ENCODE measurements around the gene MITD1. TPM values are rescaled to one million over a fixed set of nuclear protein-coding genes. Genes with fewer than 3 reads are reported as not detected.

MITD1 gene
- total and polyA plus RNA-seq, 2 of the 13 experiments (the other 11 are each of a cell fraction or from before 2014, with no cell fraction given), result 17.8 to 43.7 TPM

DNA sequence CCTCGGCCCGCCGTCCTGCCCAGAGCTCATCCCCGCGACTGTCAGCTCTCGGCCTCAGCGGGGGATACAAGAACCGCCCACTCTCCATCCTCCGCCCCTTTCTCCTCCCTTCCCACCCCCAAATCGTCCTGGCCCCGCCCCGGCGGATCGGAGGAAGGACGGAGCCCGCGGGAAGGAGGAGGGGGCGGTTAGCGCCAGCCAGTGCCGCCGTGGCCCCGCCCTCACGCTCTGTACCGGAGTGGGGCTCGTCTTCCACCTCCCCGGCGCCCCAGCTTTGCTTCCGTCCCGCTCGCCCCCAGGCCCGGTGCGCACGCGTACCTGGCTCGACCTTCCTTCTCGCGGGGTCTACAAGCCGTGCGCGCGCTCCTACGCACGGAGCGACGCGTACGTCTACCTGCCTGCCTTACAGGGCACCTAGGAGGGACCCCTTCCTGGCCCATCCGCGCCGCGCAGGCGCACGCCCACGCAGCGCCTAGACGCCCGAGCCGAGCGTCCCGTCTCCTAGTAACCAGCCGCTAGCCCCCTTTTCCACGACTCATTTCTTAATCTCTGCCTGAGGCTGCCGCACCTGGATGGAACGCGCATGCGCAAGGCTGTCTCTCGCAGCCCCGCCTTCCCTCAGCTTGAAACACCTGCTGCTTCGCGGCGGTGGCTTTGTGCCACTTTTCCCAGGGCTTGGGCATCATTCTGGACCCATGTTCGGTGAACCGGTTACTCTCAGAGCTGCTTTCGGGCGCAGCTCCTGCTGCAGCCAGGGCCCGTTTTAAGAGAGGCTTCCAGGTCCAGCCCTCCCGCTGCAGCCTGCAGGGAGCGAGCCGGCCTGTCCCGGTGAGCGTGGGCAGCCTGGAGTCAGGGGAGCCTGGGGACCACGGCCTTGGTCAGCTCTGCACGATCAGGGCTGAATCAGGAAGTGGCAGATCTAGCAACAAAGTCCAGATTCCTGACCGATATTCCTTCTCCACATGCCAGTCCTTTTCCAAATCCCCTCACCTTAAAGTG is 39.4 kb downstream of the MITD1 start, which contains the start of gene C2orf15:
C2orf15 (plus strand) TSS at position 598 of the 999 bp plus-strand sequence. CDS start 8,852 bp downstream, outside the sequence.
- H3K4me2 ChIP-seq (ENCODE audit: low read depth, low read length), result peak within 1 kb of the TSS; percentile 95
- H3K79me2 ChIP-seq (ENCODE audit: insufficient read depth, low read length), result peaks cover 9% of the 10 kb centered on the region
- BruUV-seq (replicated peaks), result no TSS peak
- H2AFZ ChIP-seq (ENCODE audit: low read length), result peak within 1 kb of the TSS; percentile 89
- H4K20me1 ChIP-seq (ENCODE audit: insufficient read depth, low read length), result no peaks in the 10 kb centered on the region
- ATAC-seq (peak; percentile 93), FAIRE-seq (no peak), DNase-seq (ENCODE audit: low spot score) (peak; percentile 94)
- in situ Hi-C loops (cut with HindIII; ENCODE audit: extremely low pct_ligation_motif_present, low pct_unique_long_range_greater_than_20kb), result no loop called here
- H3K4me3 ChIP-seq (replicated peaks in 1 of 3; ENCODE audit: insufficient read depth in 1 of 3, low read depth in 2 of 3, low read length in 3 of 3), result peak within 1 kb of the TSS; percentile 75 to 92 (median 85)
- no peaks in the 10 kb centered on the region for H3K27me3 ChIP-seq (ENCODE audit: control insufficient read depth in 1 of 2, insufficient read depth in 2 of 2, low read length in 2 of 2)
- peak within 1 kb of the TSS; percentile 76 for H3K9ac ChIP-seq (ENCODE audit: insufficient read depth, low read depth, low read length)
- H3K27ac ChIP-seq (ENCODE audit: extremely low read length, insufficient read depth, low read length), result peak within 1 kb of the TSS; percentile 74
- CTCF ChIA-PET (ENCODE audit: low intra/inter-chr PET ratio, low total read pairs), result no interaction called here
- H3K36me3 ChIP-seq (replicated peaks in 1 of 2; ENCODE audit: control insufficient read depth in 1 of 2, insufficient read depth in 2 of 2, low read length in 2 of 2), result no peaks in the 10 kb centered on the region
- intact Hi-C loops (cut with micrococcal nuclease; ENCODE audit: unreplicated experiment), result loop anchor here (1.0 to 5.0 kb wide), 4 partner anchors 13 to 351 kb away; partner anchors contain the start of genes EIF5B, LIPT1, REV1 and TSGA10
- POLR2A ChIA-PET, result interaction anchor here (0.8 to 3.0 kb wide), 16 partner anchors 13 to 1477 kb away, joined by 3 to 140 read pairs (median 4); partner anchors contain the start of genes COA5, EIF5B, LIPT1 and MGAT4A
- 3% methylated on average over 62 of the region's 84 CpGs for WGBS (ENCODE audit: low lambda C conversion rate)
- H3K4me1 ChIP-seq (ENCODE audit: insufficient read depth, low read length), result peaks cover 28% of the 10 kb centered on the region
- H3K9me3 ChIP-seq (ENCODE audit: low read length), result no peaks in the 10 kb centered on the region
- TF ChIP-seq, protein P1, sequence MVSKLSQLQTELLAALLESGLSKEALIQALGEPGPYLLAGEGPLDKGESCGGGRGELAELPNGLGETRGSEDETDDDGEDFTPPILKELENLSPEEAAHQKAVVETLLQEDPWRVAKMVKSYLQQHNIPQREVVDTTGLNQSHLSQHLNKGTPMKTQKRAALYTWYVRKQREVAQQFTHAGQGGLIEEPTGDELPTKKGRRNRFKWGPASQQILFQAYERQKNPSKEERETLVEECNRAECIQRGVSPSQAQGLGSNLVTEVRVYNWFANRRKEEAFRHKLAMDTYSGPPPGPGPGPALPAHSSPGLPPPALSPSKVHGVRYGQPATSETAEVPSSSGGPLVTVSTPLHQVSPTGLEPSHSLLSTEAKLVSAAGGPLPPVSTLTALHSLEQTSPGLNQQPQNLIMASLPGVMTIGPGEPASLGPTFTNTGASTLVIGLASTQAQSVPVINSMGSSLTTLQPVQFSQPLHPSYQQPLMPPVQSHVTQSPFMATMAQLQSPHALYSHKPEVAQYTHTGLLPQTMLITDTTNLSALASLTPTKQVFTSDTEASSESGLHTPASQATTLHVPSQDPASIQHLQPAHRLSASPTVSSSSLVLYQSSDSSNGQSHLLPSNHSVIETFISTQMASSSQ (IDR thresholded peaks at IDR 0.05; ENCODE audit: low read depth), result no peak
- TF ChIP-seq, protein P1 (CRISPR knock-in tag; IDR thresholded peaks at IDR 0.05; ENCODE audit: borderline replicate concordance), result peak; percentile 75; the same call in 1 of the 2 replicates
- TF ChIP-seq, protein P2, sequence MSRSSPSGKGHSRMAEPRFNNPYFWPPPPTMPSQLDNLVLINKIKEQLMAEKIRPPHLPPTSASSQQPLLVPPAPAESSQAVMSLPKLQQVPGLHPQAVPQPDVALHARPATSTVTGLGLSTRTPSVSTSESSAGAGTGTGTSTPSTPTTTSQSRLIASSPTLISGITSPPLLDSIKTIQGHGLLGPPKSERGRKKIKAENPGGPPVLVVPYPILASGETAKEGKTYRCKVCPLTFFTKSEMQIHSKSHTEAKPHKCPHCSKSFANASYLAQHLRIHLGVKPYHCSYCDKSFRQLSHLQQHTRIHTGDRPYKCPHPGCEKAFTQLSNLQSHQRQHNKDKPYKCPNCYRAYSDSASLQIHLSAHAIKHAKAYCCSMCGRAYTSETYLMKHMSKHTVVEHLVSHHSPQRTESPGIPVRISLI (CRISPR knock-in tag; IDR thresholded peaks at IDR 0.05; ENCODE audit: borderline replicate concordance), result peak; percentile 25
- TF ChIP-seq, protein P3, sequence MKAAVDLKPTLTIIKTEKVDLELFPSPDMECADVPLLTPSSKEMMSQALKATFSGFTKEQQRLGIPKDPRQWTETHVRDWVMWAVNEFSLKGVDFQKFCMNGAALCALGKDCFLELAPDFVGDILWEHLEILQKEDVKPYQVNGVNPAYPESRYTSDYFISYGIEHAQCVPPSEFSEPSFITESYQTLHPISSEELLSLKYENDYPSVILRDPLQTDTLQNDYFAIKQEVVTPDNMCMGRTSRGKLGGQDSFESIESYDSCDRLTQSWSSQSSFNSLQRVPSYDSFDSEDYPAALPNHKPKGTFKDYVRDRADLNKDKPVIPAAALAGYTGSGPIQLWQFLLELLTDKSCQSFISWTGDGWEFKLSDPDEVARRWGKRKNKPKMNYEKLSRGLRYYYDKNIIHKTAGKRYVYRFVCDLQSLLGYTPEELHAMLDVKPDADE (CRISPR knock-in tag; IDR thresholded peaks at IDR 0.05), result no peak
- no peak for TF ChIP-seq SKI (IDR thresholded peaks at IDR 0.05; ENCODE audit: partially characterized antibody)
- TF ChIP-seq GATA4 (IDR thresholded peaks at IDR 0.05; ENCODE audit: borderline replicate concordance, low read depth), result peak; percentile 36
- TF ChIP-seq, protein P4, sequence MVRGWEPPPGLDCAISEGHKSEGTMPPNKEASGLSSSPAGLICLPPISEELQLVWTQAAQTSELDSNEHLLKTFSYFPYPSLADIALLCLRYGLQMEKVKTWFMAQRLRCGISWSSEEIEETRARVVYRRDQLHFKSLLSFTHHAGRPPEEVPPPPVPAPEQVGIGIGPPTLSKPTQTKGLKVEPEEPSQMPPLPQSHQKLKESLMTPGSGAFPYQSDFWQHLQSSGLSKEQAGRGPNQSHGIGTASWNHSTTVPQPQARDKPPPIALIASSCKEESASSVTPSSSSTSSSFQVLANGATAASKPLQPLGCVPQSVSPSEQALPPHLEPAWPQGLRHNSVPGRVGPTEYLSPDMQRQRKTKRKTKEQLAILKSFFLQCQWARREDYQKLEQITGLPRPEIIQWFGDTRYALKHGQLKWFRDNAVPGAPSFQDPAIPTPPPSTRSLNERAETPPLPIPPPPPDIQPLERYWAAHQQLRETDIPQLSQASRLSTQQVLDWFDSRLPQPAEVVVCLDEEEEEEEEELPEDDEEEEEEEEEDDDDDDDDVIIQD (CRISPR knock-in tag; IDR thresholded peaks at IDR 0.05; ENCODE audit: low read depth), result peak; percentile 95; the same call in 1 of the 2 replicates
- no peak for TF ChIP-seq KDM6A (CRISPR knock-in tag; IDR thresholded peaks at IDR 0.05; ENCODE audit: low read depth)
- TF ChIP-seq SP140L (CRISPR knock-in tag; IDR thresholded peaks at IDR 0.05; ENCODE audit: borderline replicate concordance), result no peak; the same call in 1 of the 2 replicates
- TF ChIP-seq PCBP2 (optimal IDR thresholded peaks at IDR 0.05; ENCODE audit: low read depth, low read length, poor library complexity, severe bottlenecking), result no peak
- TF ChIP-seq RFX3 (CRISPR knock-in tag; IDR thresholded peaks at IDR 0.05), result peak; percentile 96
- TF ChIP-seq EP300 (IDR thresholded peaks at IDR 0.05; ENCODE audit: low read depth in 2 of 2, low read length in 2 of 2), result 0 out of 4 replicates have a peak, but pooled peaks of 1 of the 2 experiments have one; percentile 1
- TF ChIP-seq EP300 (CRISPR knock-in tag; IDR thresholded peaks at IDR 0.05; ENCODE audit: borderline replicate concordance), result no peak

Measured in HepG2 (cell line).